ENCODE data around the gene PGBD4.

Gene PGBD4

GRCh38 chr15:34064438-34064837 is 37.4 kb upstream of the PGBD4 start:
- H3K4me3 ChIP-seq (ENCODE audit: low read length) = no peak overlapping the region
- no peak for TF ChIP-seq CTCF (conservative IDR thresholded peaks at IDR 0.05; ENCODE audit: low read length)
- DNase-seq (ENCODE audit: low read depth) = no peak

DNA sequence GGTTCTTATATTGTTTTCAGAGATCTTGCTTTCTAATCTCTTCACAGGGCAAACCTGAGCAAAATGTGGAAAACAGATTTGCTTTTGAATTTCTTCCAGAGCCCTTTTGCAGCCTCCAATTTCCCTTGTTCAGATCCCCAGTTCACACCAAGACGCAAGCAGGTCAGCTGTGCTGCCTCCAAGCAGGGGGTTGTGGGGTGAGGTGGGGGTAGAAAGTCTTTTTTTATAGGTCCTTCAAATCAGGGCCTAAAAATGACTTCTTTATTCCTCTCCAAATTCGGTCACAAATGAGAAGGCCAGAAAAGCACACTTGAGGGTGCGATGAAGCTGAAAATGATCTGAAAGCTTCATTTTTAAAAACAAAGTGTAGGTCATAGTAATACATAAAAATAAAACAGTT is 36.6 kb upstream of the PGBD4 start:
- no peak overlapping the region for H3K4me3 ChIP-seq (ENCODE audit: low read length)
- TF ChIP-seq CTCF (conservative IDR thresholded peaks at IDR 0.05; ENCODE audit: low read length) = no peak
- no peak for DNase-seq (ENCODE audit: low read depth)

- TF ChIP-seq CTCF (conservative IDR thresholded peaks at IDR 0.05; ENCODE audit: low read length) = no peak
- no peak overlapping the region for H3K4me3 ChIP-seq (ENCODE audit: low read length)
- DNase-seq (ENCODE audit: low read depth) = no peak
Observed at GRCh38 chr15:34065941-34066340, 35.9 kb upstream of the PGBD4 start.

GRCh38 chr15:34070003-34070402 is 31.9 kb upstream of the PGBD4 start:
- DNase-seq (ENCODE audit: low read depth) = no peak
- TF ChIP-seq CTCF (conservative IDR thresholded peaks at IDR 0.05; ENCODE audit: low read length) = no peak
- no peak overlapping the region for H3K4me3 ChIP-seq (ENCODE audit: low read length)

GRCh38 chr15:34076785-34077184 is 25.1 kb upstream of the PGBD4 start:
- no peak for TF ChIP-seq CTCF (conservative IDR thresholded peaks at IDR 0.05; ENCODE audit: low read length)
- DNase-seq (ENCODE audit: low read depth) = no peak
- H3K4me3 ChIP-seq (ENCODE audit: low read length) = no peak overlapping the region

GRCh38 chr15:34078900-34079299 is 23.0 kb upstream of the PGBD4 start:
- TF ChIP-seq CTCF (conservative IDR thresholded peaks at IDR 0.05; ENCODE audit: low read length) = no peak
- no peak for DNase-seq (ENCODE audit: low read depth)
- no peak overlapping the region for H3K4me3 ChIP-seq (ENCODE audit: low read length)

DNA sequence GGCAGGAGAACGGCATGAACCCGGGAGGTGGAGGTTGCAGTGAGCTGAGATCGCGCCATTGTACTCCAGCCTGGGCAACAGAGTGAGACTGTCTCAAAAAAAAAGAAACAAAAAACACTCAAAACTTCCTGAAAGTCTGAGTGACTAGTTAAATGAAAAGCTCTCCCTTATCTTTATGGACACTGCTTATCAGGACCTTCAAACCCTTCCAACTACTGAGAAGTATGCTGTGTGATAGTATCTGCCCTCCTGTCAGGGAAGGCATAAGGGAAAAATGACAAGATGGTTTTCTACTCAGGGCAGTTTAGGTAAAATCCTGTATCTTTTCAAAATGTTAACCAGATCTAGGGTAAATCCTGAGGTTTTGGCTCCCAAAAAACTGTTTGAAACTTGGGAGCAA is 22.0 kb upstream of the PGBD4 start:
- no peak overlapping the region for H3K4me3 ChIP-seq (ENCODE audit: low read length)
- TF ChIP-seq CTCF (conservative IDR thresholded peaks at IDR 0.05; ENCODE audit: low read length) = no peak
- DNase-seq (ENCODE audit: low read depth) = no peak

Data from AG10803 (cell line).